Left ventricle myocardium inferior (tissue), 1 donor: ENCODE measurements around the gene RIOK1. TPM values are rescaled to one million over a fixed set of nuclear protein-coding genes. Genes with fewer than 3 reads are reported as not detected.

ENCODE experiments used
- DNase-seq: peaks from one replicate; pipeline ENCODE4 v3.0.0-alpha.2; 2020
- H3K27ac ChIP-seq: fragments of 200-600 bp; replicated peaks from 2 replicates; pipeline ENCODE4 v1.8.0; 2021
- H3K27me3 ChIP-seq: fragments of 200-600 bp; 2 replicates; pipeline ENCODE4 v1.8.0; 2021; ENCODE audit warnings: low read depth
- H3K36me3 ChIP-seq: fragments of 200-600 bp; 2 replicates; pipeline ENCODE4 v1.8.0; 2021
- H3K4me1 ChIP-seq: fragments of 200-600 bp; 2 replicates; pipeline ENCODE4 v1.8.0; 2021
- H3K4me3 ChIP-seq: fragments of 200-600 bp; 2 replicates; pipeline ENCODE4 v1.8.0; 2021; ENCODE audit warnings: mild to moderate bottlenecking, moderate library complexity
- H3K9me3 ChIP-seq: fragments of 200-600 bp; replicated peaks from 2 replicates; pipeline ENCODE4 v1.8.0; 2021
- CTCF ChIP-seq: fragments of 200-600 bp; IDR thresholded peaks from 2 replicates; pipeline ENCODE4 v1.8.0; 2021; ENCODE audit warnings: antibody characterized with exemption, mild to moderate bottlenecking, borderline replicate concordance
- intact Hi-C: fragments of 100-400 bp; cut with micrococcal nuclease; formaldehyde crosslinking; loops from one replicate; pipeline ENCODE4 v1.11.0; 2022
- total RNA-seq: library from RNA; stranded (reverse); fragmentation: NEBNext Ultra II Directional; extraction: Animal tissue kit (Norgen Biotek cat#: 25700); gene quantifications from one replicate; pipeline ENCODE4 v1.2.1, GENCODE V29; 2021
- donor health status: DM: no; HTN: yes; CAD: no; lungs with severe emphysema.

Gene RIOK1
- total RNA-seq, 1 donor from 2014 or later: 11.5 TPM

- no peaks in the 10 kb centered on the region for H3K9me3 ChIP-seq
- no peaks in the 10 kb centered on the region for H3K36me3 ChIP-seq
- no peaks in the 10 kb centered on the region for H3K27me3 ChIP-seq
- no peak for TF ChIP-seq CTCF
- peak overlapping the region; percentile 78 for H3K27ac ChIP-seq
- H3K4me1 ChIP-seq: peaks cover 27% of the 10 kb centered on the region
- no peak for DNase-seq
- H3K4me3 ChIP-seq: peak overlapping the region; percentile 54
- intact Hi-C loops: no loop called here
These were observed 77.6 kb downstream of the RIOK1 start for GRCh38 chr6:7467007-7467897.

Other genes with a start within 250 kb of the RIOK1 start
- 53.4 TPM for gene SSR1, start 76.6 kb upstream of the RIOK1 start, total RNA-seq
- gene CAGE1, start 66 bp upstream of the RIOK1 start, total RNA-seq: not detected
- gene DSP, start 151.9 kb downstream of the RIOK1 start, total RNA-seq: 322 TPM
- gene SNRNP48, start 200.4 kb downstream of the RIOK1 start, total RNA-seq: 13.8 TPM